ENCODE data around the gene AP3D1.

Gene AP3D1

GRCh38 chr19:2099937-2100718 lies 51.2 kb downstream of the AP3D1 start:
- H3K27ac ChIP-seq (ENCODE audit: poor library complexity, severe bottlenecking), result no peak overlapping the region
- H3K27me3 ChIP-seq (ENCODE audit: insufficient read depth, poor library complexity, severe bottlenecking), result no peaks in the 10 kb centered on the region
- H3K36me3 ChIP-seq (ENCODE audit: low read depth), result peaks cover 30% of the 10 kb centered on the region
- TF ChIP-seq, protein P1, sequence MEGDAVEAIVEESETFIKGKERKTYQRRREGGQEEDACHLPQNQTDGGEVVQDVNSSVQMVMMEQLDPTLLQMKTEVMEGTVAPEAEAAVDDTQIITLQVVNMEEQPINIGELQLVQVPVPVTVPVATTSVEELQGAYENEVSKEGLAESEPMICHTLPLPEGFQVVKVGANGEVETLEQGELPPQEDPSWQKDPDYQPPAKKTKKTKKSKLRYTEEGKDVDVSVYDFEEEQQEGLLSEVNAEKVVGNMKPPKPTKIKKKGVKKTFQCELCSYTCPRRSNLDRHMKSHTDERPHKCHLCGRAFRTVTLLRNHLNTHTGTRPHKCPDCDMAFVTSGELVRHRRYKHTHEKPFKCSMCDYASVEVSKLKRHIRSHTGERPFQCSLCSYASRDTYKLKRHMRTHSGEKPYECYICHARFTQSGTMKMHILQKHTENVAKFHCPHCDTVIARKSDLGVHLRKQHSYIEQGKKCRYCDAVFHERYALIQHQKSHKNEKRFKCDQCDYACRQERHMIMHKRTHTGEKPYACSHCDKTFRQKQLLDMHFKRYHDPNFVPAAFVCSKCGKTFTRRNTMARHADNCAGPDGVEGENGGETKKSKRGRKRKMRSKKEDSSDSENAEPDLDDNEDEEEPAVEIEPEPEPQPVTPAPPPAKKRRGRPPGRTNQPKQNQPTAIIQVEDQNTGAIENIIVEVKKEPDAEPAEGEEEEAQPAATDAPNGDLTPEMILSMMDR (IDR thresholded peaks at IDR 0.05; ENCODE audit: poor library complexity, severe bottlenecking), result no peak
- no peak for DNase-seq (ENCODE audit: low spot score)
- no peak overlapping the region for H3K4me3 ChIP-seq (ENCODE audit: severe bottlenecking)
- ATAC-seq (ENCODE audit: low read depth), result no peak
- no peaks in the 10 kb centered on the region for H3K4me1 ChIP-seq (ENCODE audit: insufficient read depth, poor library complexity, severe bottlenecking)
- H3K9me3 ChIP-seq (ENCODE audit: severe bottlenecking), result no peaks in the 10 kb centered on the region

- no peaks in the 10 kb centered on the region for H3K27me3 ChIP-seq (ENCODE audit: insufficient read depth, poor library complexity, severe bottlenecking)
- peaks cover 36% of the 10 kb centered on the region for H3K36me3 ChIP-seq (ENCODE audit: low read depth)
- ATAC-seq (ENCODE audit: low read depth) (no peak), DNase-seq (ENCODE audit: low spot score) (peak; percentile 49)
- TF ChIP-seq, protein P1 (IDR thresholded peaks at IDR 0.05; ENCODE audit: poor library complexity, severe bottlenecking), result no peak
- no peak overlapping the region for H3K4me3 ChIP-seq (ENCODE audit: severe bottlenecking)
- H3K27ac ChIP-seq (ENCODE audit: poor library complexity, severe bottlenecking), result no peak overlapping the region
- H3K9me3 ChIP-seq (ENCODE audit: severe bottlenecking), result no peaks in the 10 kb centered on the region
- no peaks in the 10 kb centered on the region for H3K4me1 ChIP-seq (ENCODE audit: insufficient read depth, poor library complexity, severe bottlenecking)
Measured at GRCh38 chr19:2099054-2099501, 52.3 kb downstream of the AP3D1 start.

DNA sequence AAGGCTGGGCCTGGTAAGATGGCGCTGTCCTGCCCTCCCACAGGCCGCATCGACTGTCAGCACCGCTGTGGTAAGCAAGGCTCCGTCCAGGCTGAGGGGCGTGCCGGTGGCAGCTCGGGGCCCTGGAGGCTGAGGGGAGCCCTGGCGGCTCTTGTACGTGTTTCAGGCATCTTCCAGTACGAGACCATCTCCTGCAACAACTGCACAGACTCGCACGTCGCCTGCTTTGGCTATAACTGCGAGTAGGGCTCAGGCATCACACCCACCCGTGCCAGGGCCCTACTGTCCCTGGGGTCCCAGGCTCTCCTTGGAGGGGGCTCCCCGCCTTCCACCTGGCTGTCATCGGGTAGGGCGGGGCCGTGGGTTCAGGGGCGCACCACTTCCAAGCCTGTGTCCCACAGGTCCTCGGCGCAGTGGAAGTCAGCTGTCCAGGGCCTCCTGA lies 53.5 kb downstream of the AP3D1 start:
- no peaks in the 10 kb centered on the region for H3K27me3 ChIP-seq (ENCODE audit: insufficient read depth, poor library complexity, severe bottlenecking)
- ATAC-seq (ENCODE audit: low read depth) (no peak), DNase-seq (ENCODE audit: low spot score) (peak; percentile 52)
- H3K27ac ChIP-seq (ENCODE audit: poor library complexity, severe bottlenecking), result no peak overlapping the region
- no peak overlapping the region for H3K4me3 ChIP-seq (ENCODE audit: severe bottlenecking)
- TF ChIP-seq, protein P1 (IDR thresholded peaks at IDR 0.05; ENCODE audit: poor library complexity, severe bottlenecking), result no peak
- H3K36me3 ChIP-seq (ENCODE audit: low read depth), result peaks cover 44% of the 10 kb centered on the region
- H3K9me3 ChIP-seq (ENCODE audit: severe bottlenecking), result no peaks in the 10 kb centered on the region
- peaks cover 7% of the 10 kb centered on the region for H3K4me1 ChIP-seq (ENCODE audit: insufficient read depth, poor library complexity, severe bottlenecking)

DNA sequence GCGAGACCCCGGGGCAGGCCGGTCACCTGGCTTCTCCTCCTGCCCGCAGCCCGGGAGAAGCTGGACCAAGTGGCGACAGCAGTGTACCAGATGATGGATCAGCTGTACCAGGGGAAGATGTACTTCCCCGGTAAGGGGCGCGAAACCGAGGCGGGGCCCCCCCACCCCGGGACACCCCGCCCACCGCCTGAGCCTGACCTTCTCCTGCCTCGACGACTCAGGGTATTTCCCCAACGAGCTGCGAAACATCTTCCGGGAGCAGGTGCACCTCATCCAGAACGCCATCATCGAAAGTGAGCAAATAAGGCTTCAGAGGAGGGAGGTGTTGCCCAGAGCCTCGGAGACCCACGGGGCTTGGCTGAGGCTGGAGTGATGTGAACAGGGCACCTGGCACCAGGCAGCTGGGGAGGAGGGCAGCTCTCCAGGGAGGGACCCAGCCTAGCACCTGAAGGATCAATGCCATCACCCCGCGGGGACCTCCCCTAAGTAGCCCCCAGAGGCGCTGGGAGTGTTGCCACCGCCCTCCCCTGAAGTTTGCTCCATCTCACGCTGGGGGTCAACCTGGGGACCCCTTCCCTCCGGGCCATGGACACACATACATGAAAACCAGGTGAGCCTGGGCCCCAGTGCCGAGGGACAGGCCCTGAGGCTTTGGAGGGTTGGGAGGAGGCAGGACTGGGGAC lies 54.0 kb downstream of the AP3D1 start:
- ATAC-seq (ENCODE audit: low read depth), result no peak
- Histone ChIP-seq H3K36me3 (ENCODE audit: low read depth) (peaks cover 42% of the 10 kb centered on the region), H3K4me1 (ENCODE audit: insufficient read depth, poor library complexity, severe bottlenecking) (peaks cover 11% of the 10 kb centered on the region), H3K27me3 (ENCODE audit: insufficient read depth, poor library complexity, severe bottlenecking) (no peaks in the 10 kb centered on the region), H3K4me3 (ENCODE audit: severe bottlenecking) (peak overlapping the region; percentile 28), H3K9me3 (ENCODE audit: severe bottlenecking) (no peaks in the 10 kb centered on the region), H3K27ac (ENCODE audit: poor library complexity, severe bottlenecking) (no peak overlapping the region)
- DNase-seq (ENCODE audit: low spot score), result peak; percentile 59
- TF ChIP-seq, protein P1 (IDR thresholded peaks at IDR 0.05; ENCODE audit: poor library complexity, severe bottlenecking), result peak; percentile 4
